ENCODE measurements around the gene PDE8B.

Gene PDE8B

GRCh38 chr5:77326986-77327734 lies 116.7 kb downstream of the PDE8B start:
- DNase-seq = no peak

DNA sequence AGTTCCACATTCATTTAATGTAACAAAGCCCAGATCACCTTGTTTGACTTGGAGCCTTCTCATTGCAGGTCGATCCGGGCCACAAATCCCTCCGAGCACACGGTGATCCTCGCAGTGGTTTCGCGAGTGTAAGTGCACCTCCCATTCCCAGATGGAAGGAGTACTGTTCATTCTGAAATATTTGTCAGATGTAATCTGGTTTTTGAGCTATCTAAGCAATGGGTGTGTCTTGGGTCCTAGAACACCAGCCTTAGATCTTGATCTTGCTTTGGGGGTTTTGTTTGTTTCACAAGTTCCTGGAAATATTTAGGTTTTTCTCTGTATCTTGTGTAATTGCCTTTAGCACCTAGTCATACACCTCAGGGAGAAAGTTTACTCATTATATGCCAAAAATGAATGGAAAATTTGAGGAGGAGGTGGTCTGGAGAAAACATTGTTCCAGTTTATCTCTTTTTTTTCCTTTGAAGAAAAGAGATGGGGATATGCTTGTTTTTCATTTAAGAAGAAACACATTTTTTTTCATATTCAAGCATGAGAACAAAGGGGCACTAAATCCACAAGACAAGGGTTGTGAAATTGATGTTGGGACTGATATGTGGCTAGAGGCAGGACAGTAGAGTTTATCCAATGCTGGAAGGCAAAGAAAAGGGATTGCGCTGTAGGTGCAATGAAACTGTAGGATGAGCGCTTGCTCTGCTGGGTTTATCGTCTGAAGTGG lies 118.6 kb downstream of the PDE8B start:
- DNase-seq = no peak

DNA sequence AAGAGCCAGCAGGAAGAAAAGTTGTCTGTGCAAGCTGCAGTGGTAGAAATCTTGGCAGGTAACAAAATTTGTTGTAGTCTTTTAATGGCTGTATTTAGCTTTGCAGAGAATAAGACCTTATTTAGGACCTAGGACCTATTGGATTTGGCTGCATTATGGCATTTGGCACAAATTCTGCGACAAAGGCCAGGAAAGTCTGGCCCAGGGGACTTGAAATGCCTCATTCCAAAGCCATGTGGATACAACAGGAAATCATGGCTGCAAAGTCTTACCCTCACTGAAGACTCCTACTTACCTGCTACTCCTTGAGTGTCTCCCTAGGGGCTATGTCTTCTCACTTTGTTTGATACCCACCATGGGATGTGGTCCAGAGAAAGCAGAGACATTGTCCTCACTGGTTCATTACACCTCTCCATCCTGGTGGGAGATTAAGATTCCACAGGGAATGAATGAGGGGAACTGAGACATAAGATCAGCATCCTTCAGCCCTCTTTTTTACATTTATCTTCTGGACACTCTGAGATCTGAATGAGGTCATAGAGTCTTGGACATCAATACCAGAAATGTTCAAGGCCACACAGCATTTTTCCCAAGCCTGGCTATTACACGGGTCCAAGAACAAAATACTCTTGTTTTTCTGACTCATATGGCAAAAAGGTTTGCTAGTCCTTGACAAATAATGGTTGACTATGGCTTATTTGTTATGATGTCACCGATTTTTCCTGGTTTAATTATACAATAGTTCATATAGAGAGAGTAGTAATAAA lies 119.4 kb downstream of the PDE8B start:
- no peak for DNase-seq

DNA sequence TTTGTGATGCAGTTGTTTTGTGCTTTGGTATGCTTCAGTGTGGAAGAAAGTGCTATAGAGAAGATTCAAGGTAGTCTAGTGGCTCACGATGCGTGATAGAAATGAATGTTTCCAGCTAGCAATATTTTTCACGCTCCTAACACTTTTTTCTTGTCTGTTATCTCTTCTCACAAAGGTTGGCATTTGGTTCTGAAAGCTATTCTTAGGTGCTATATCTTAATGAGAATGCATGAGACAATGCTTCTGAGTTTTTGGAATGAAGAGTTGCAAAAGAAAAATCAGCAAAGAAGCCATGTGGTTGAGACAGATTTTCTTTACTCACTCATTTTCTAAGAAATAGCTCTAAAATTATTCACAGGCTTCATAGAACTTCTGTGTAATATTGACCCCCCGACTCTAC lies 122.6 kb downstream of the PDE8B start:
- no peak for DNase-seq

- DNase-seq = no peak
These were observed 123.1 kb downstream of the PDE8B start for GRCh38 chr5:77333451-77334123.

DNA sequence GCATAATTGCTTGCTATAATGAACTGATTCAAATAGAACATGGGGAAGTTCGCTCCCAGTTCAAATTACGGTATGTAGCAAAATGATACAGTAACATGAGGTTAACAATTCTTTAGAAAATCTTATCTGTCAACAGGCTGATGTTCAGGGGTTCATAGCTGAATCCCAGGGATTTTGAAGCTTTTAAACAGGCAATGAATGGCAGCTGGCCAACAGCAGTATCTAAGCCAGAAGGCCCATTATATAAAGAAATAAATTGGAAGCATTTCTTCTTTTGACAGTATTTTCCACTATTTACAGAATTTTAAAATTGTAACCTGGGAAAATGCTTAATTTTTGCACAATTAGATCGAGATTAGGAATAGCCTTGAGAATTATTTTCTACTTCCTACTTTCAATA lies 126.8 kb downstream of the PDE8B start:
- no peak for DNase-seq

GRCh38 chr5:77337686-77338085 lies 127.2 kb downstream of the PDE8B start:
- DNase-seq = peak; percentile 12

- no peak for DNase-seq
These were observed 128.9 kb downstream of the PDE8B start for GRCh38 chr5:77339337-77339890.

- no peak for DNase-seq
These were observed 132.7 kb downstream of the PDE8B start for GRCh38 chr5:77343165-77343564.

DNA sequence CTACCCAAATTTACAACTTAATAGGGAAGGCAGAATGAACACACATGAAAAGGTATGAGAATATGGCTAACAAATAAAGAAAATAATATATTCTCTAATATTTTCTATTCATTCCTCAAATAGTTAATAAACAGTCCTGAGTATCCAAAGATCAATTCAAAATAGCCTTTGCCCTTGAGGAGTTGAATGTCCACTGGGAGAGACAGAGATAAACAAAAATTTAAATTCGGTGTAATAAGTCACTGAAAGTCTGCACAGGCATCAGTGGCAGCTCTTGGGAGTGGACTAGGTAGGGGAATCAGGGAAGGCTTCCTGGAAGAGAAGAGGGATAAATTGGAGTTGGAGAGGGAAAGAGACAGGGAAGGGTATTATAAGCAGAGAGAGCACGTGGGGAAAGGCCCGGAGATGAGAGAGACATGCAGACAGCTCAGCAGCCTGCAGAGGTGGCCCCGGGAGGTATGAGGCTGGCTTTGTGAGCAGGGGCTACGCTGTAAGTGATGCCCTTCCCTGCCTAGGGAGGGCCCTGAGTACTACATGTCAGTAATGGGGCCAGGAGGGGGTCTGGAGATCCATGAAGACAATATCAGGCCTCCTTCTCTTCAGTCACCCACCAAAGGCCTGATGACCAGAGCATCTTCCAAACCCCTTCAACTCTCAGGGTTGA lies 137.1 kb downstream of the PDE8B start:
- no peak for DNase-seq

- no peak for DNase-seq
These were observed 142.8 kb downstream of the PDE8B start for GRCh38 chr5:77353251-77353650.

DNA sequence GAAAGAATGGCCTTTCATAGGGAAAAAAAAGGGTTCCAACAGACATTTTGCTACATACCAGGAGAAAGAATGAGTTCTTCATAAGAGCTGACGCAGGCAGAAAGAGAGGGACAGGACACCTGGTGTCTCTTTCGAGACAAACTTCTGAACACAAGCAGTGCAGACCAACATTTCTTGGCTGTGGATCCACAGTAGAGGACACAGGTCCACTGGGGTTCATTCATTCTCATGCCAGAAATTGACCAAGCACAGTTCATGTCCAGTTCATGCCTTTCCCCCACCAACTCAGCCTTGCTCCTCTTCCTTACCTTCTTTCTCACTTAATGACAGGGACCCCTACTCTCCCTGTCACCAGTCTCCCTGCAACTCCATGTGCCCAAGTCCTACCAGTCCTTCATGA lies 144.0 kb downstream of the PDE8B start:
- DNase-seq = no peak

DNA sequence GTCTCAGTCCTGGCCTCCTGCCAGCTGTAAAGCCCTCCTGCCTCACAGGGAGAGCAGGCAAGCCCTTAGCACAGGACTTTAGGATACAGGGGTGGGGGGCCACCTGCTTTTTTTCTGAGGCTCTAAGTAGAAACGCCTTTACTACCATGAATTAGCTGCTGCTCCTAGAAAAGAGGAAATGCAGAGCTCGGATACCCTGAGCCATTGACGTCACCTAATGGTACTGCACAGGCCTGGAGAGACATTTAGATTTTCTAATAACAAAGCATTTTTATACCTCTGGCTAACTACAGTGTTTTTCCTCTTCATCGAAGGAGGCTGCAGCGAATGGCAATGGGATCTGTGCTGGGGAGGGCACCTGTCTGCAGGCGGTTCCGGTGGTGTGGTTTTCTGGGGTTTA lies 144.6 kb downstream of the PDE8B start:
- DNase-seq = no peak

DNA sequence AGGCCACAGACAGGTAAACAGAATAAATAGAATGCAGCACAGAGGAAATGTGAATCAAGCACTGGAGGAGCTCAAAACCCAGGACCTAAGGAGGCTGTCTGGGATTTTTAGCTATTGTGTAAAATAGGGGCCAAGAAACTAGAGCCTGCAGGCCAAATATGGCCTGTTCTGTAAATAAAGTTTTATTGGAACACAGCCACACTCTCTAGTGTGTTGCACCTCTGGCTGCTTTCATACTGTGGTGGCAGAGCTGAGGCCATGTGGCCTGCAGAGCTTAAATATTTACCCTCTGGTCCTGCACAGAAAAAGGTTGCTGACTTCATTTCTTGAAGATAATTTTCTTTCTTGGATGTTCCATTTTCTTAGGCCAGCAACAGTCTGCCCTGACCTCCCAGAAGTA lies 145.3 kb downstream of the PDE8B start:
- no peak for DNase-seq

GRCh38 chr5:77356740-77357139 lies 146.3 kb downstream of the PDE8B start:
- DNase-seq = no peak

DNA sequence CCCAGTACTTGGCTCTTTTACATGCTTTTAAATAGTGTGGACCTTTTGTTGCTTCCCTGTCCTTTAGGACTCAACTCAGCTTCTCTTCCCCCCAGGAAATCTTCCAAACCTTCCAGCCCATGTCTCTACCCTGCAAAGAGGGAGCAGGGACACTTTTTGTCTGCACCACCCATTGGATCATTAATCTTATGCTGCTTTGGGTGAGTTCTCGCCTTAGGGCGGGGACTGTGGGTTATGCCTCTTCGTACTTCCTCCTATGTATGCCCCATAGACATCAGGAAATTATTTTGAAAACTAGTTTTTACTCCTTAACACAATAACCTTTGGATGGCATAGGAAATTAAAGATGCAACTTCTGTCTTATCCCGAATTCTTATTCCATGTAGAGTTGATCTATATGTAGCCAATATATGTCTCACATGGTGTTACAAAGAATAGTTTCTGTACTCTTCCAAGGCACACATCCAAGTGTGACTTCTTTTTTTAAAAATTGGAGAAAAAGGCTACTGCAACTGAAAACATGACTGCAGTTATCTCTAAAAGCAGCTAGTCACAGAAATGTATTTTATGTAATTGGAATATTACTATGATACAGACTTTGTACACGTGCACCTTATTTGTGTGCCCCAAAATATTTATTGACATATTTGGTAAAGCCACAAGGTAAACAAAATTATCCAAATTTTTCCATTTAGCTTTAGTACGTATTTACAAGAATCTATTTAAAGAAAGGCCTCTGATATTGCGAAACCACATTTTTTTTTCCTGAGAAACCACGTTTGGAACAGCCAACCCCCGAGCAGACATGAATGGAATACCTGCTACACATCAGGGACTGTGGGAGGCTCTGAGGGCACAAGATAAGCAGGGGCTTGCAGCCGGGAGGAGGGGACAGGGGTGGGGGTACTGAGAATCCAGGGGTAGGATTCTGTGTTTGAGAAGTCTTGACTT lies 148.1 kb downstream of the PDE8B start:
- peak; percentile 49 for DNase-seq

DNA sequence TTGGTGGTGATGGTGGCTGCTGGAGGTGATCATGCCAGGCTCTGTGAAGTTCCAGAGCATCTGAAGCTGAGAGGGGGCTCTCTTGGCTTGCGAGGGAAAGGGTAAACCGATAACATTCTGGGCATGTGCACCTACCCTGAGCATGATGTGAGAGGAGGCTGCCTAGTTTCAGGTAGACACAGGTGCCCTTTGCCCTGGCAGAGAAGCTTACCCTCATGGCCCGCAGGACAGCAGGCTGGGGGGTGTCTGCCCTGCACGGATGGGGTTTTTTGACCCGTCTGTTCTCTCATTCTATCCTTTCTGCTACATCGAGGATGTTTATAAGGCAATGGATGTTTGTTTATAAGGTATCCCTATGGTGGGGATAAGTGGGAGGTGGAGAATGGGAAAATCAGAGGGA lies 148.8 kb downstream of the PDE8B start:
- DNase-seq = no peak

DNA sequence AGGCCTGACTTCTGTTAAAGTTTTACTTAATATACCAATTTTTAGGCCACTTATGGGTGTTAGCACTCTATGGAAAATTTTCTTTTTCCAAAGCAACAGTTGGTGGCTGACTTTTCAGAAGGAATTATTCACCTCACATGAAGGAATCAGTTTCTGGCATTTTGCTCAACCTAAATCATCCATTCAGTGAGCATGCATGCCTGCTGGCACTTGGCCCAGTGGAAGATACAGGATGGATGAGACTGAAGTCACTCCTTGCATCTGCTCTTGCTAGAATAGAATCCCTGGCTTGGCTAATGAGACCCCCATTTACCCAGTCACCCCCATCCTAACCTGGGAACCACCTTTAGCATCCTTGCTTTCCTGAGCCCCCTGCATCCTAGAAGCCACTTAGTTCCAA lies 149.9 kb downstream of the PDE8B start:
- DNase-seq = peak; percentile 17

GRCh38 chr5:77360973-77361372 lies 150.5 kb downstream of the PDE8B start:
- no peak for DNase-seq

GRCh38 chr5:77366717-77367500 lies 156.4 kb downstream of the PDE8B start:
- no peak for DNase-seq
